Stimulated activated naive CD8-positive, alpha-beta T cell treated with anti-CD3 and anti-CD28 coated beads, Interleukin-15, amount 100 ng/mL, for 72 hours (primary cell): ENCODE measurements around the gene RFXAP.
"Not testable (repeated sequence)": the region's sequence is repeated elsewhere in the genome, so short reads cannot be mapped to it uniquely, and the experiment has no call there.

Source experiments
- ATAC-seq: fragments of 150-1000 bp; cut with Tn5 transposase; 2 replicates; pipeline ENCODE4 v1.10.0; 2021; ENCODE audit warnings: mild to moderate bottlenecking, moderate library complexity
- DNase-seq, 2 donors: peaks; one replicate each; pipeline ENCODE4 v3.0.0; 2021 to 2022
- H3K27ac Mint-ChIP-seq, 2 donors: one replicate each; pipeline ENCODE4 v1.8.0; 2022; ENCODE audit warnings: mild to moderate bottlenecking in 2 of 2, mixed read lengths in 2 of 2, moderate library complexity in 2 of 2
- H3K27me3 Mint-ChIP-seq: one replicate; pipeline ENCODE4 v1.8.0; 2022; ENCODE audit warnings: mixed read lengths
- H3K4me1 Mint-ChIP-seq: one replicate; pipeline ENCODE4 v1.8.0; 2022; ENCODE audit warnings: mild to moderate bottlenecking, mixed read lengths
- H3K4me3 Mint-ChIP-seq, 2 donors: one replicate each; pipeline ENCODE4 v1.8.0; 2022; ENCODE audit warnings: mild to moderate bottlenecking in 2 of 2, mixed read lengths in 2 of 2, moderate library complexity in 1 of 2
- H3K9me3 Mint-ChIP-seq, 2 donors: one replicate each; pipeline ENCODE4 v1.8.0; 2022; ENCODE audit warnings: mixed read lengths in 2 of 2

RFXAP gene

GRCh38 chr13:36818804-36819738 lies at the start of gene RFXAP:
TSS of gene RFXAP (plus strand) at chr13:36819222. CDS start at chr13:36819358, 136 bp downstream.
- Mint-ChIP-seq H3K4me1 (peaks cover 51% of the 10 kb centered on the region), H3K9me3 (peaks cover 0 to 7% of the 10 kb centered on the region in 2 donors), H3K4me3 (peak within 1 kb of the TSS; percentile 94 to 96), H3K27me3 (peaks cover 4% of the 10 kb centered on the region), H3K27ac (peak within 1 kb of the TSS; percentile 98 to 99)
- DNase-seq (peak; percentile 88 to 90), ATAC-seq (peak; percentile 92)

- no peak overlapping the region for H3K27ac Mint-ChIP-seq
- H3K4me1 Mint-ChIP-seq = no peaks in the 10 kb centered on the region
- ATAC-seq (no peak), DNase-seq (no peak)
- peaks cover 0 to 19% of the 10 kb centered on the region in 2 donors for H3K9me3 Mint-ChIP-seq
- peaks cover 28% of the 10 kb centered on the region for H3K27me3 Mint-ChIP-seq
- no peak overlapping the region for H3K4me3 Mint-ChIP-seq
These were observed 49.5 kb upstream of the RFXAP start for GRCh38 chr13:36769545-36769944.

GRCh38 chr13:36770741-36771140 lies 48.3 kb upstream of the RFXAP start:
- Mint-ChIP-seq H3K9me3 (peaks cover 0 to 17% of the 10 kb centered on the region in 2 donors), H3K4me3 (no peak overlapping the region), H3K27me3 (peaks cover 27% of the 10 kb centered on the region), H3K4me1 (no peaks in the 10 kb centered on the region), H3K27ac (no peak overlapping the region)
- DNase-seq = no peak
- no peak for ATAC-seq

GRCh38 chr13:36772853-36773252 lies 46.2 kb upstream of the RFXAP start:
- Mint-ChIP-seq H3K27me3 (peaks cover 27% of the 10 kb centered on the region), H3K4me1 (no peaks in the 10 kb centered on the region), H3K9me3 (peaks cover 0 to 5% of the 10 kb centered on the region in 2 donors), H3K27ac (no peak overlapping the region), H3K4me3 (no peak overlapping the region)
- DNase-seq (no peak), ATAC-seq (no peak)

- H3K4me1 Mint-ChIP-seq = no peaks in the 10 kb centered on the region
- no peak for ATAC-seq
These were observed 44.1 kb upstream of the RFXAP start for GRCh38 chr13:36774931-36775330.

GRCh38 chr13:36776175-36776574 lies 42.8 kb upstream of the RFXAP start:
- ATAC-seq = no peak
- peaks cover 42% of the 10 kb centered on the region for H3K27me3 Mint-ChIP-seq
- peaks cover 0 to 5% of the 10 kb centered on the region in 2 donors for H3K9me3 Mint-ChIP-seq

More at GRCh38 chr13:36774931-36775330, 44.1 kb upstream of the RFXAP start:
- no peak overlapping the region for H3K4me3 Mint-ChIP-seq
- DNase-seq = no peak
- peaks cover 0 to 5% of the 10 kb centered on the region in 2 donors for H3K9me3 Mint-ChIP-seq
- H3K27me3 Mint-ChIP-seq = peaks cover 42% of the 10 kb centered on the region
- no peak overlapping the region for H3K27ac Mint-ChIP-seq

GRCh38 chr13:36778083-36778671 lies 40.8 kb upstream of the RFXAP start:
- no peaks in the 10 kb centered on the region for H3K4me1 Mint-ChIP-seq
- peak overlapping the region; percentile 17 to 47 for H3K27ac Mint-ChIP-seq
- ATAC-seq (no peak), DNase-seq (no peak)
- peaks cover 55% of the 10 kb centered on the region for H3K27me3 Mint-ChIP-seq
- H3K9me3 Mint-ChIP-seq = peaks cover 0 to 5% of the 10 kb centered on the region in 2 donors
- no peak overlapping the region for H3K4me3 Mint-ChIP-seq

More at GRCh38 chr13:36776175-36776574, 42.8 kb upstream of the RFXAP start:
- H3K4me3 Mint-ChIP-seq = no peak overlapping the region
- no peaks in the 10 kb centered on the region for H3K4me1 Mint-ChIP-seq
- DNase-seq = no peak
- H3K27ac Mint-ChIP-seq = peak overlapping the region in 1 of 2 donors; percentile 86

- Mint-ChIP-seq H3K9me3 (no peaks in the 10 kb centered on the region), H3K27me3 (peaks cover 32% of the 10 kb centered on the region), H3K4me3 (no peak overlapping the region), H3K27ac (no peak overlapping the region), H3K4me1 (no peaks in the 10 kb centered on the region)
- ATAC-seq = no peak
- no peak for DNase-seq
These were observed 35.1 kb upstream of the RFXAP start for GRCh38 chr13:36783890-36784289.

GRCh38 chr13:36786175-36786574 lies 32.8 kb upstream of the RFXAP start:
- Mint-ChIP-seq H3K27ac (peak overlapping the region in 1 of 2 donors; percentile 42), H3K27me3 (peaks cover 26% of the 10 kb centered on the region)
- not testable (repeated sequence) for H3K4me1 Mint-ChIP-seq, ATAC-seq, H3K4me3 Mint-ChIP-seq, DNase-seq, H3K9me3 Mint-ChIP-seq

- DNase-seq (no peak), ATAC-seq (no peak)
- Mint-ChIP-seq H3K9me3 (no peaks in the 10 kb centered on the region), H3K4me1 (no peaks in the 10 kb centered on the region), H3K27ac (no peak overlapping the region), H3K27me3 (peaks cover 23% of the 10 kb centered on the region), H3K4me3 (no peak overlapping the region)
These were observed 31.8 kb upstream of the RFXAP start for GRCh38 chr13:36787181-36787580.

GRCh38 chr13:36788276-36788675 lies 30.7 kb upstream of the RFXAP start:
- ATAC-seq (no peak), DNase-seq (no peak)
- no peak overlapping the region for H3K4me3 Mint-ChIP-seq
- H3K27ac Mint-ChIP-seq = no peak overlapping the region
- peaks cover 12% of the 10 kb centered on the region for H3K27me3 Mint-ChIP-seq
- H3K9me3 Mint-ChIP-seq = no peaks in the 10 kb centered on the region
- H3K4me1 Mint-ChIP-seq = no peaks in the 10 kb centered on the region

- Mint-ChIP-seq H3K4me1 (no peaks in the 10 kb centered on the region), H3K27me3 (peaks cover 12% of the 10 kb centered on the region), H3K9me3 (no peaks in the 10 kb centered on the region), H3K4me3 (no peak overlapping the region), H3K27ac (no peak overlapping the region)
- ATAC-seq = no peak
- DNase-seq = no peak
These were observed 30.0 kb upstream of the RFXAP start for GRCh38 chr13:36789061-36789460.

- H3K9me3 Mint-ChIP-seq = no peaks in the 10 kb centered on the region
- no peaks in the 10 kb centered on the region for H3K4me1 Mint-ChIP-seq
- H3K4me3 Mint-ChIP-seq = no peak overlapping the region
- no peak for ATAC-seq
- no peak overlapping the region for H3K27ac Mint-ChIP-seq
- DNase-seq = no peak
- peaks cover 12% of the 10 kb centered on the region for H3K27me3 Mint-ChIP-seq
These were observed 29.3 kb upstream of the RFXAP start for GRCh38 chr13:36789730-36790129.

- H3K4me1 Mint-ChIP-seq = no peaks in the 10 kb centered on the region
- ATAC-seq = no peak
- no peak overlapping the region for H3K4me3 Mint-ChIP-seq
- H3K27ac Mint-ChIP-seq = no peak overlapping the region
- no peaks in the 10 kb centered on the region for H3K9me3 Mint-ChIP-seq
- peaks cover 6% of the 10 kb centered on the region for H3K27me3 Mint-ChIP-seq
- DNase-seq = no peak
These were observed 24.3 kb upstream of the RFXAP start for GRCh38 chr13:36794706-36795105.

GRCh38 chr13:36795463-36795862 lies 23.6 kb upstream of the RFXAP start:
- ATAC-seq (no peak), DNase-seq (no peak)
- peaks cover 6% of the 10 kb centered on the region for H3K27me3 Mint-ChIP-seq
- H3K27ac Mint-ChIP-seq = no peak overlapping the region
- H3K4me1 Mint-ChIP-seq = no peaks in the 10 kb centered on the region
- no peak overlapping the region for H3K4me3 Mint-ChIP-seq
- H3K9me3 Mint-ChIP-seq = no peaks in the 10 kb centered on the region

GRCh38 chr13:36796052-36796451 lies 23.0 kb upstream of the RFXAP start:
- H3K27ac Mint-ChIP-seq = no peak overlapping the region
- no peaks in the 10 kb centered on the region for H3K4me1 Mint-ChIP-seq
- ATAC-seq = no peak
- DNase-seq = no peak
- H3K9me3 Mint-ChIP-seq = no peaks in the 10 kb centered on the region
- no peak overlapping the region for H3K4me3 Mint-ChIP-seq
- peaks cover 6% of the 10 kb centered on the region for H3K27me3 Mint-ChIP-seq
